ENCODE data around the gene CPT1B.
"Not testable (repeated sequence)": the region's sequence is repeated elsewhere in the genome, so short reads cannot be mapped to it uniquely, and the experiment has no call there.

CPT1B gene

GRCh38 chr22:50522208-50522805 lies 55.9 kb downstream of the CPT1B start:
- FAIRE-seq (no peak), DNase-seq (ENCODE audit: extremely low spot score, insufficient read length, low read depth) (no peak)

- FAIRE-seq (no peak), DNase-seq (ENCODE audit: extremely low spot score, insufficient read length, low read depth) (no peak)
Measured at GRCh38 chr22:50521710-50522109, 56.5 kb downstream of the CPT1B start.

GRCh38 chr22:50520826-50521453 lies 57.3 kb downstream of the CPT1B start:
- FAIRE-seq (no peak), DNase-seq (ENCODE audit: extremely low spot score, insufficient read length, low read depth) (no peak)

GRCh38 chr22:50520184-50520583 lies 58.0 kb downstream of the CPT1B start:
- not testable (repeated sequence) for FAIRE-seq; DNase-seq (ENCODE audit: extremely low spot score, insufficient read length, low read depth)

GRCh38 chr22:50519151-50519550 lies 59.1 kb downstream of the CPT1B start:
- FAIRE-seq, result no peak

More at GRCh38 chr22:50519151-50519550, 59.1 kb downstream of the CPT1B start:
- no peak for DNase-seq (ENCODE audit: extremely low spot score, insufficient read length, low read depth)

All from GM18507 (cell line).